AG04450 (cell line): ENCODE results near the gene CXADR. TPM values are rescaled to one million over a fixed set of nuclear protein-coding genes. Genes with fewer than 3 reads are reported as not detected.

Experiments used
- CTCF ChIA-PET: fragments of 300-600, 350-600 bp; formaldehyde crosslinking; extraction: SDS; loops from one replicate; lab custom pipeline; 2022; ENCODE audit warnings: antibody characterized with exemption, inconsistent platforms; lab: Charles Lee
- POLR2A ChIA-PET: fragments of 350-600 bp; formaldehyde crosslinking; extraction: SDS; loops from one replicate; lab custom pipeline; 2021; ENCODE audit warnings: antibody characterized with exemption, inconsistent platforms; lab: Yijun Ruan, JAX
- DNase-seq: peaks from one replicate; pipeline ENCODE4 v3.0.0-alpha.2; 2011; ENCODE audit warnings: low read depth, low spot score
- H3K27ac ChIP-seq: one replicate; pipeline ENCODE4 v1.5.1; 2012; ENCODE audit warnings: low read depth, low read length, control low read depth
- H3K27me3 ChIP-seq: one replicate; pipeline ENCODE4 v1.6.0; 2012; ENCODE audit warnings: low read length; ENCODE audit not compliant: control insufficient read depth, insufficient read depth
- H3K4me3 ChIP-seq: 2 replicates; pipeline ENCODE4 v1.5.1; 2011; ENCODE audit warnings: mild to moderate bottlenecking, low read depth, low read length, control low read depth
- H3K9me3 ChIP-seq: 2 replicates; pipeline ENCODE4 v1.5.1; 2012; ENCODE audit warnings: low read length; ENCODE audit not compliant: control insufficient read depth, insufficient read depth
- polyA plus RNA-seq: library from polyadenylated mRNA; depleted of rRNA; stranded (reverse); fragments of >200 nt; gene quantifications from 2 replicates; pipeline ENCODE4 v1.2.3, GENCODE V29; 2011; rRNA removed
- small RNA-seq: library from RNA; depleted of rRNA; stranded (forward); fragments of <200 nt; gene quantifications from one replicate; pipeline ENCODE3, GENCODE V24; 2012; ENCODE audit warnings: low read depth; ENCODE audit not compliant: insufficient read length
- TF ChIP-seq, protein P1 (sequence below): IDR thresholded peaks from 2 replicates; pipeline ENCODE4 v1.5.1; 2011; ENCODE audit warnings: low read depth, low read length, control low read depth, inconsistent platforms

CXADR gene
- polyA plus RNA-seq, 1 experiment, result 0.99 TPM

DNA sequence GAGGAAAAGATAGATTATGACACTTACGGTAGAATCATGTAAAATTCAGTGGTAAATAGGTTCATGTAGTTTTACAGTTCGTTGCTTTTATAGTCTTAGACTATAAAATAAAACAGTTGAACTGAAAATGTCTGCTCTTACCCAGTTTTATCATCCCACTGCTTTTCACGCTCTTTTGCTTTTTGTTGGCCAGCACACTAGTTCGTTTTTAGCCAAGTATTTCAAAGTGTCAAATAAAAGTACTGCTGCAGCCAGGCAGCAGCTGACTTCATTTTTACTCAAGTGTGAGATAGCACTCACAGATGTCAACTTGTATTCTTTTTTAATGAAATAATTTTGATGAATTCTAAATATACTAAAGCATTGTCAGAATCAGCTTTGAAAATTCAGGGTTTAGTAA is 118.4 kb downstream of the CXADR start:
- CTCF ChIA-PET, result no interaction called here
- Histone ChIP-seq H3K9me3 (no peaks in the 10 kb centered on the region), H3K4me3 (no peak overlapping the region), H3K27ac (no peak overlapping the region), H3K27me3 (no peaks in the 10 kb centered on the region)
- no peak for DNase-seq
- TF ChIP-seq, protein P1, sequence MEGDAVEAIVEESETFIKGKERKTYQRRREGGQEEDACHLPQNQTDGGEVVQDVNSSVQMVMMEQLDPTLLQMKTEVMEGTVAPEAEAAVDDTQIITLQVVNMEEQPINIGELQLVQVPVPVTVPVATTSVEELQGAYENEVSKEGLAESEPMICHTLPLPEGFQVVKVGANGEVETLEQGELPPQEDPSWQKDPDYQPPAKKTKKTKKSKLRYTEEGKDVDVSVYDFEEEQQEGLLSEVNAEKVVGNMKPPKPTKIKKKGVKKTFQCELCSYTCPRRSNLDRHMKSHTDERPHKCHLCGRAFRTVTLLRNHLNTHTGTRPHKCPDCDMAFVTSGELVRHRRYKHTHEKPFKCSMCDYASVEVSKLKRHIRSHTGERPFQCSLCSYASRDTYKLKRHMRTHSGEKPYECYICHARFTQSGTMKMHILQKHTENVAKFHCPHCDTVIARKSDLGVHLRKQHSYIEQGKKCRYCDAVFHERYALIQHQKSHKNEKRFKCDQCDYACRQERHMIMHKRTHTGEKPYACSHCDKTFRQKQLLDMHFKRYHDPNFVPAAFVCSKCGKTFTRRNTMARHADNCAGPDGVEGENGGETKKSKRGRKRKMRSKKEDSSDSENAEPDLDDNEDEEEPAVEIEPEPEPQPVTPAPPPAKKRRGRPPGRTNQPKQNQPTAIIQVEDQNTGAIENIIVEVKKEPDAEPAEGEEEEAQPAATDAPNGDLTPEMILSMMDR, result no peak
- POLR2A ChIA-PET, result no interaction called here

DNA sequence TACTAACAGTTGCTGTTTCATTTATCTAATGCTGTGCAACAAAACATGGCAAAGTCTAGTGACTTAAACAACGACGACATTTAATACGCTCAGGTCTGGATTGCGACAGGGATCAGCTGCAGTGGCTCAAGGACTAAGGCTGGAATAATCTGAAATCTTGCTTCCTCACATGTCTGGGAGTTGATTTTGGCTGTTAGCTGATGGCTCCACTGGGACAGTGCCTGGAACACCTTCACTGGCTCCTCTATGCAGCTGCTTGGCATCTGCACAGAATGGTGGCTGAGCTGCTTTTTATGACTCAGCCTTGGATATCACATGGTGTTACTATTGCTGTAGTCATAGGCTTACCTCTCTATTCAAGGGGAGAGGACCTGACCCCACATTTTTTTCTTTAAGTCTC is 123.9 kb downstream of the CXADR start:
- CTCF ChIA-PET, result no interaction called here
- POLR2A ChIA-PET, result no interaction called here
- no peak for DNase-seq
- no peak overlapping the region for H3K27ac ChIP-seq
- TF ChIP-seq, protein P1, result no peak
- H3K9me3 ChIP-seq, result no peaks in the 10 kb centered on the region
- no peaks in the 10 kb centered on the region for H3K27me3 ChIP-seq
- H3K4me3 ChIP-seq, result no peak overlapping the region

DNA sequence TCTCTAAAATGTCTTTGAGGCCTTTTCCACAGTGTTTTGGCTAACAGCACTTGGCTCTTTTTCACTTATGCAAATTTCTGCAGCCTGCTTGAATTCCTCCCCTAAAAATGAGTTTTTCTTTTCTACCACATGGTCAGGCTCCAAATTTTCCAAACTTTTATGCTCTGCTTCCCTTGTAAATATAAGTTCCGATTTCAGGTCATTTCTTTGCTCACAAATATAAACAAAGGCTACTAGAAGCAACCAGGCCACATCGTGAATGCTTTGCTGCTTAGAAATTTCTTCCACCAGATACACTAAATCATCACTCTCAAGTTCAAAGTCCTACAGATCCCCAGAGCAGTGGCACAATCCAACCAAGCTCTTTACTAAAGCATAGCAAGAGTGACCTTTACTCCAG is 128.0 kb downstream of the CXADR start:
- ChIA-PET POLR2A (no interaction called here), CTCF (no interaction called here)
- Histone ChIP-seq H3K27ac (no peak overlapping the region), H3K27me3 (no peaks in the 10 kb centered on the region), H3K9me3 (no peaks in the 10 kb centered on the region), H3K4me3 (no peak overlapping the region)
- TF ChIP-seq, protein P1, result no peak
- no peak for DNase-seq

Small RNAs within 50 kb of the gene (small RNA-seq; reads per million reads assigned to genes)
- gene RF00019, result not detected
- not detected for gene RN7SL163P
- gene RPL39P40, result not detected

Other genes with a start within 250 kb of the CXADR start
- 47.1 and 59.0 TPM in 2 replicates for gene BTG3, start 99.9 kb downstream of the CXADR start, polyA plus RNA-seq